H1 (cell line): ENCODE measurements around the gene RREB1. TPM values are rescaled to one million over a fixed set of nuclear protein-coding genes. Genes with fewer than 3 reads are reported as not detected.

Source experiments
- CTCF ChIA-PET: fragments of 300-600 bp; sonication (Branson Sonifier 250); formaldehyde crosslinking; loops from one replicate; lab custom pipeline; 2021; ENCODE audit not compliant: partially characterized antibody; lab: Charles Lee
- POLR2A ChIA-PET: fragments of 300-600 bp; sonication (Branson Sonifier 250); formaldehyde crosslinking; loops from one replicate; lab custom pipeline; 2021; ENCODE audit warnings: inconsistent platforms; ENCODE audit not compliant: partially characterized antibody; lab: Charles Lee
- DNase-seq, 2 experiments: peaks; one replicate each; pipeline versions ENCODE4 v3.0.0 to v3.0.0-alpha.2; 2010 to 2022; ENCODE audit warnings: low spot score in 2 of 2, low read depth in 1 of 2, mixed read lengths in 1 of 2
- FAIRE-seq: peaks from 2 replicates; lab custom pipeline; 2011; peaks lifted over from hg19 to GRCh38; lab: Jason Lieb, UNC
- H2AFZ ChIP-seq: 2 replicates; pipeline ENCODE4 v1.8.1; 2012; ENCODE audit warnings: low read length, inconsistent platforms
- H2AK5ac ChIP-seq: 2 replicates; pipeline ENCODE4 v1.6.1; 2013; ENCODE audit warnings: low read depth, low read length
- H2BK120ac ChIP-seq: replicated peaks from 2 replicates; pipeline ENCODE3; 2013; ENCODE audit warnings: low read depth, low read length, inconsistent platforms
- H2BK12ac ChIP-seq: 2 replicates; pipeline ENCODE4 v1.6.1; 2013; ENCODE audit warnings: low read depth, low read length
- H2BK15ac ChIP-seq: 2 replicates; pipeline ENCODE4 v1.6.1; 2013; ENCODE audit warnings: low read length
- H2BK20ac ChIP-seq: 2 replicates; pipeline ENCODE4 v1.6.1; 2013; ENCODE audit warnings: low read length
- H2BK5ac ChIP-seq: 2 replicates; pipeline ENCODE4 v1.6.1; 2013; ENCODE audit warnings: low read depth, low read length
- H3K14ac ChIP-seq: 2 replicates; pipeline ENCODE4 v1.6.1; 2013; ENCODE audit warnings: inconsistent platforms; ENCODE audit not compliant: insufficient read length
- H3K18ac ChIP-seq: 2 replicates; pipeline ENCODE4 v1.6.1; 2013; ENCODE audit warnings: low read length; ENCODE audit errors: extremely low read depth
- H3K23ac ChIP-seq: 2 replicates; pipeline ENCODE4 v1.6.1; 2013; ENCODE audit warnings: inconsistent platforms; ENCODE audit not compliant: insufficient read length
- H3K23me2 ChIP-seq: 2 replicates; pipeline ENCODE4 v1.6.1; 2013; ENCODE audit warnings: low read depth, low read length
- H3K27ac ChIP-seq: 2 replicates; pipeline ENCODE4 v1.6.1; 2011; ENCODE audit warnings: low read depth, low read length, inconsistent platforms
- H3K27me3 ChIP-seq, 4 experiments: replicated peaks in 1 of 4; 1 replicate in 1 of 4; 2 replicates in 3 of 4; pipeline versions ENCODE4 v1.6.1 to v1.8.1; 2011 to 2013; ENCODE audit warnings: low read length in 3 of 4, mild to moderate bottlenecking in 3 of 4, inconsistent platforms in 2 of 4, mixed read lengths in 2 of 4, moderate library complexity in 1 of 4; ENCODE audit not compliant: control insufficient read depth in 3 of 4, insufficient read depth in 3 of 4; ENCODE audit errors: extremely low read depth in 1 of 4
- H3K36me3 ChIP-seq, 4 experiments: 2 replicates each; pipeline versions ENCODE4 v1.6.1 to v1.8.1; 2011 to 2013; ENCODE audit warnings: mild to moderate bottlenecking in 4 of 4, low read length in 3 of 4, moderate library complexity in 2 of 4, control low read depth in 1 of 4, inconsistent platforms in 1 of 4; ENCODE audit not compliant: insufficient read depth in 4 of 4, control insufficient read depth in 2 of 4
- H3K4ac ChIP-seq: replicated peaks from 2 replicates; pipeline ENCODE3; 2013; ENCODE audit warnings: low read length, low read depth, mixed read lengths, inconsistent platforms; ENCODE audit not compliant: insufficient read length
- H3K4me1 ChIP-seq, 4 experiments: replicated peaks in 1 of 4; 1 replicate in 1 of 4; 2 replicates in 3 of 4; pipeline versions ENCODE4 v1.6.1 to v1.8.1; 2011 to 2013; ENCODE audit warnings: low read length in 3 of 4, inconsistent platforms in 2 of 4, mixed read lengths in 1 of 4; ENCODE audit not compliant: insufficient read depth in 4 of 4, control insufficient read depth in 3 of 4
- H3K4me2 ChIP-seq, 2 experiments: 2 replicates each; pipeline versions ENCODE4 v1.6.1 to v1.8.1; 2011 to 2013; ENCODE audit warnings: low read depth in 2 of 2, low read length in 2 of 2, control low read depth in 1 of 2, inconsistent platforms in 1 of 2, mild to moderate bottlenecking in 1 of 2; ENCODE audit not compliant: insufficient read depth in 1 of 2
- H3K4me3 ChIP-seq, 4 experiments: fragments of 200-600, 300-600 bp in 1 of 4; sonication (generic), shearing (Covaris generic), sonication (Bioruptor Twin) in 1 of 4; 2 replicates each; pipeline versions ENCODE4 v1.5.1 to v1.8.1; 2011 to 2016; ENCODE audit warnings: low read length in 4 of 4, low read depth in 3 of 4, control low read depth in 2 of 4, inconsistent platforms in 2 of 4, mild to moderate bottlenecking in 2 of 4, mixed read lengths in 1 of 4, moderate library complexity in 1 of 4; ENCODE audit not compliant: insufficient read depth in 2 of 4; ENCODE audit errors: extremely low read depth in 1 of 4
- H3K56ac ChIP-seq: replicated peaks from 2 replicates; pipeline ENCODE3; 2013; ENCODE audit warnings: low read depth, mild to moderate bottlenecking, mixed read lengths, low read length, inconsistent platforms; ENCODE audit not compliant: insufficient read length
- H3K79me1 ChIP-seq: 2 replicates; pipeline ENCODE4 v1.6.1; 2013; ENCODE audit warnings: low read depth, low read length, control low read depth
- H3K79me2 ChIP-seq, 2 experiments: 2 replicates each; pipeline versions ENCODE4 v1.6.1 to v1.8.1; 2012 to 2013; ENCODE audit warnings: low read length in 2 of 2, mild to moderate bottlenecking in 2 of 2, inconsistent platforms in 1 of 2; ENCODE audit not compliant: insufficient read depth in 2 of 2, control insufficient read depth in 1 of 2
- H3K9ac ChIP-seq, 4 experiments: replicated peaks in 1 of 4; 1 replicate in 1 of 4; 2 replicates in 3 of 4; pipeline versions ENCODE4 v1.6.1 to v1.8.1; 2011 to 2013; ENCODE audit warnings: low read depth in 3 of 4, low read length in 3 of 4, control low read depth in 2 of 4, mild to moderate bottlenecking in 2 of 4, moderate library complexity in 2 of 4, inconsistent platforms in 1 of 4; ENCODE audit errors: extremely low read depth in 1 of 4
- H3K9me3 ChIP-seq, 2 experiments: 2 replicates each; pipeline versions ENCODE4 v1.6.1 to v1.8.1; 2012 to 2013; ENCODE audit warnings: mild to moderate bottlenecking in 2 of 2, moderate library complexity in 2 of 2, control low read depth in 1 of 2, inconsistent platforms in 1 of 2, low read depth in 1 of 2, low read length in 1 of 2, mixed read lengths in 1 of 2; ENCODE audit not compliant: insufficient read depth in 2 of 2
- H4K20me1 ChIP-seq, 2 experiments: replicated peaks in 1 of 2; 2 replicates each; pipeline versions ENCODE3 to v1.8.1; 2011 to 2013; ENCODE audit warnings: inconsistent platforms in 2 of 2, low read length in 2 of 2, mild to moderate bottlenecking in 1 of 2; ENCODE audit not compliant: insufficient read depth in 2 of 2, control insufficient read depth in 1 of 2
- H4K5ac ChIP-seq: 2 replicates; pipeline ENCODE4 v1.6.1; 2013; ENCODE audit warnings: low read length, low read depth, mixed read lengths, inconsistent platforms; ENCODE audit not compliant: insufficient read length
- H4K8ac ChIP-seq: 2 replicates; pipeline ENCODE4 v1.8.0; 2013; ENCODE audit warnings: mild to moderate bottlenecking, moderate library complexity, low read length, inconsistent platforms; ENCODE audit not compliant: insufficient read depth; ENCODE audit errors: extremely low read depth
- H4K91ac ChIP-seq: replicated peaks from 2 replicates; pipeline ENCODE3; 2013; ENCODE audit warnings: low read length, mixed read lengths, inconsistent platforms; ENCODE audit not compliant: insufficient read length
- ATF3 ChIP-seq: IDR thresholded peaks from 2 replicates; pipeline ENCODE4 v1.6.1; 2011; ENCODE audit warnings: low read depth, mild to moderate bottlenecking, low read length; ENCODE audit not compliant: insufficient read depth
- BACH1 ChIP-seq: IDR thresholded peaks from 2 replicates; pipeline ENCODE4 v1.6.1; 2012; ENCODE audit warnings: low read length, improper control_type of control experiment
- BRCA1 ChIP-seq: IDR thresholded peaks from 2 replicates; pipeline ENCODE4 v1.6.1; 2012; ENCODE audit warnings: low read depth, low read length, improper control_type of control experiment
- EZH2 ChIP-seq: fragments of 200-600 bp; sonication (generic); IDR thresholded peaks from 2 replicates; pipeline ENCODE4 v1.7.1; 2012; ENCODE audit warnings: low read depth, mild to moderate bottlenecking, moderate library complexity, low read length, inconsistent platforms; ENCODE audit not compliant: severe bottlenecking
- JUND ChIP-seq: IDR thresholded peaks from 2 replicates; pipeline ENCODE4 v1.6.1; 2011; ENCODE audit warnings: mild to moderate bottlenecking, improper control_type of control experiment, low read length
- MAX ChIP-seq: IDR thresholded peaks from 2 replicates; pipeline ENCODE4 v1.6.1; 2012; ENCODE audit warnings: inconsistent platforms
- RBBP5 ChIP-seq: IDR thresholded peaks from 2 replicates; pipeline ENCODE4 v1.7.1; 2012; ENCODE audit warnings: low read depth, mild to moderate bottlenecking, inconsistent platforms, low read length, moderate library complexity, borderline replicate concordance
- SP2 ChIP-seq: IDR thresholded peaks from 2 replicates; pipeline ENCODE4 v1.6.1; 2012; ENCODE audit warnings: mild to moderate bottlenecking, low read length, inconsistent platforms
- TCF12 ChIP-seq: IDR thresholded peaks from 2 replicates; pipeline ENCODE4 v1.6.1; 2011; ENCODE audit warnings: low read depth, mild to moderate bottlenecking, low read length
- TEAD4 ChIP-seq: IDR thresholded peaks from 2 replicates; pipeline ENCODE4 v1.6.1; 2012; ENCODE audit warnings: low read depth, low read length, inconsistent platforms, mixed read lengths
- ZNF274 ChIP-seq: IDR thresholded peaks from 2 replicates; pipeline ENCODE4 v1.7.0; 2012; ENCODE audit warnings: low read length, borderline replicate concordance; ENCODE audit errors: extremely low read depth
- WGBS, 2 experiments: shearing (Covaris generic) in 1 of 2; methylation state at CpG; one replicate each; pipeline versions ENCODE4 v1.1.6 to v1.1.7; 2013 to 2015; ENCODE audit warnings: low lambda C conversion rate in 2 of 2, mixed read lengths in 2 of 2, inconsistent platforms in 1 of 2, low coverage in 1 of 2, missing lambda C conversion rate in 1 of 2; ENCODE audit not compliant: insufficient replicate concordance in 2 of 2, insufficient coverage in 1 of 2, insufficient read length in 1 of 2; ENCODE audit errors: extremely low coverage in 1 of 2, missing lambda C conversion rate in 1 of 2; 5-methylcytosine and 5-hydroxymethylcytosine counted together
- polyA plus RNA-seq, 7 experiments: library from polyadenylated mRNA; depleted of rRNA in 3 of 7; stranded (reverse) in 5 of 7; unstranded in 2 of 7; fragments of >200 nt in 5 of 7; fragments of 200-250 nt in 2 of 7; gene quantifications; 1 replicate in 5 of 7; 2 replicates in 1 of 7; 4 replicates in 1 of 7; pipeline versions ENCODE4 v1.2.1 to v1.2.3, GENCODE V29; 2011 to 2013; ENCODE audit warnings: missing spikeins in 2 of 7, mixed read lengths in 2 of 7
- total RNA-seq: library from RNA; stranded (reverse); fragmentation: NEBNext Ultra II Directional; extraction: Animal tissue kit (Norgen Biotek cat#: 25700); gene quantifications from 2 replicates; pipeline ENCODE4 v1.2.1, GENCODE V29; 2021

RREB1 gene
- total and polyA plus RNA-seq, 2 of the 8 experiments (the other 6 are each of a cell fraction or from before 2014, with no cell fraction given) = 3.9 to 34.7 TPM

GRCh38 chr6:7267466-7268091 lies 159.8 kb downstream of the RREB1 start:
- no peak overlapping the region for H2BK120ac ChIP-seq
- CTCF ChIA-PET = interaction anchor here (1.0 kb wide), 1 partner anchor 9 kb away, joined by 3 read pairs; no protein-coding TSS in a partner anchor
- no peak for FAIRE-seq

More at GRCh38 chr6:7267466-7268091, 159.8 kb downstream of the RREB1 start:
- Histone ChIP-seq H3K4me2 (no peak overlapping the region), H3K14ac (no peak overlapping the region), H3K36me3 (no peaks in the 10 kb centered on the region), H4K20me1 (no peaks in the 10 kb centered on the region), H2BK15ac (no peak overlapping the region), H2AFZ (no peak overlapping the region), H2AK5ac (no peak overlapping the region), H3K4me1 (no peaks in the 10 kb centered on the region), H4K8ac (no peak overlapping the region), H4K5ac (no peak overlapping the region), H4K91ac (no peak overlapping the region), H3K79me1 (no peaks in the 10 kb centered on the region), H2BK12ac (no peak overlapping the region), H3K23me2 (no peaks in the 10 kb centered on the region), H3K27me3 (no peaks in the 10 kb centered on the region), H2BK5ac (no peak overlapping the region), H3K9me3 (no peaks in the 10 kb centered on the region), H3K4ac (no peak overlapping the region), H3K4me3 (no peak overlapping the region), H3K23ac (no peak overlapping the region), H3K56ac (no peak overlapping the region), H2BK20ac (no peak overlapping the region), H3K18ac (peak overlapping the region; percentile 48; the same call in 1 of the 2 replicates), H3K27ac (no peak overlapping the region), H3K79me2 (no peaks in the 10 kb centered on the region), H3K9ac (no peak overlapping the region)
- TF ChIP-seq ATF3 (no peak), BRCA1 (no peak), ZNF274 (no peak), RBBP5 (no peak), TEAD4 (no peak), TCF12 (no peak), MAX (no peak), BACH1 (no peak), JUND (no peak), EZH2 (no peak), SP2 (no peak)
- DNase-seq = no peak
- POLR2A ChIA-PET = interaction anchor here (1.3 kb wide), 1 partner anchor 18 kb away, joined by 3 read pairs; no protein-coding TSS in a partner anchor
- WGBS, 2 experiments = 86% methylated on average over 13 of the region's 13 CpGs; no CpG with 5 or more reads in 1 of the 2 experiments
